GM19397 (cell line): ENCODE data around the gene MSANTD4.
A peak's percentile ranks its signal among the peaks of the same experiment; 100 is the strongest.
"Not testable (repeated sequence)": the region's sequence is repeated elsewhere in the genome, so short reads cannot be mapped to it uniquely, and the experiment has no call there.

Experiments
- ATAC-seq: cut with Tn5 transposase; IDR thresholded peaks from one replicate; pipeline ENCODE4 v1.9.1; 2021; ENCODE audit warnings: mild to moderate bottlenecking, moderate library complexity; ENCODE audit not compliant: unreplicated experiment

The MSANTD4 gene

GRCh38 chr11:106021967-106022794 is at the start of gene MSANTD4:
Gene MSANTD4 (minus strand): TSS chr11:106022240. CDS start chr11:106010917, 11,323 bp downstream.
- peak; percentile 97 for ATAC-seq

GRCh38 chr11:106070606-106071005 is 48.6 kb upstream of the MSANTD4 start:
- no peak for ATAC-seq

DNA sequence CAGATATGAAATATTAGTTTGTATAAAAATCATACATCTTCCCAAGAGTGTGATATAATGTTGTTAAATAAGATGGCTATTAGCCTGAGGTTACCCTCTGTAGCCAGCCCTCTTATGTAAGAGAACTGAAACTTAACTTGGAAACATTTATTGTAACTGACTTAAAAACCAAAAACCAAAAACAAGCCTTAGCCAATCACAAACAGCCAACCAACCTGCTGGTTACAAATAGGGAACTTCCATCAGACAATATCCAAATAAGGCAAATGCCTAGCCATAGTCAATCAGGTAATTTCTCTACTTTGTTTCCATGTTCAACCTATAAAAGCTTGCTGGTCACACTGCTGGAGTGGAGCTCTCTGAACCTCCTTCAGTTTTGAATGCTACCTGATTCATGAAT is 41.0 kb upstream of the MSANTD4 start:
- no peak for ATAC-seq

- ATAC-seq: no peak
Observed at GRCh38 chr11:106061954-106062949, 40.2 kb upstream of the MSANTD4 start.

DNA sequence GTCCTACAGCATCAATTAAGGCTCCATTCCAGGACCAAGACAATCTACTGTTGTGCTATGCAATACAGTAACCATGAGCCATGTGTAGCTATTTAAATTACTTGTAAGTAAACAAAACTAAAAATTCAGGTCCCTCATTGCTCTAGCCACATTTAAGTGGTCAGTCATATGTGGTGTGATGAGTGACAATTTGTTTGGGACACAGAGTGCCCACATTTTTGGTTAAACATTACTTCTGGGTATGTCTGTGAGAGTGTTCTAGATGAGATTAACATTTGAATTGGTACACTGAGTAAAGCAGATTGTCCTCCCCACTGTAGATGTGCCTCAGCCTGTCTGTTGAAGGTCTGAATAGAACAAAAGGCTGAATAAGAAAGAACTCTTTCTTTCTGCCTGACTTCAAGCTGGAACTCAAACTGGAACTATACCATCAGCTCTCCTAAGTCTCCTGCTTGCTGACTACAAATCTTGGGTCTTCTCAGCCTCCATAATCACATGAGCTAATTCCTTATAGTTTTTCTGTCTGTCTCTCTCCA is 39.3 kb upstream of the MSANTD4 start:
- ATAC-seq: no peak

DNA sequence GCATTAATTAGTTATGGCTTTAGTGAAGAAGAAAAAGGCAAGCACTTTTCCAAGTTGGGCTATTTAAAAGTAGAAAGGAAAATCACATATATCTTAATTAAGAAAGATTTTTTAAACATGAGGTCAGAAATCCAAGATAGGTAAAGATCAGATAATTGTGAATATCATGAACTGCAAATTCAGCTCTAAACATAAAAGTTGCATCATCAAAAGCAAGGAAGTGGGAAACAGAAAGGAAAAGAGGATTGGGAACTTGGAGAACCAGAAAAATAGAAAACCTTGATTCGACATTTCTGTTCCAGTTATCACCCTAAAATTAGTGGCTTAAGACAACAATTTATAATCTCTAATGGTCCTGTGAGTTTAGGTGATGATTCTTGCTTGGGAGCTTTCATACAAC is 37.6 kb upstream of the MSANTD4 start:
- no peak for ATAC-seq

GRCh38 chr11:106058377-106058776 is 36.3 kb upstream of the MSANTD4 start:
- not testable (repeated sequence) for ATAC-seq

GRCh38 chr11:106051103-106051502 is 29.1 kb upstream of the MSANTD4 start:
- ATAC-seq: no peak

DNA sequence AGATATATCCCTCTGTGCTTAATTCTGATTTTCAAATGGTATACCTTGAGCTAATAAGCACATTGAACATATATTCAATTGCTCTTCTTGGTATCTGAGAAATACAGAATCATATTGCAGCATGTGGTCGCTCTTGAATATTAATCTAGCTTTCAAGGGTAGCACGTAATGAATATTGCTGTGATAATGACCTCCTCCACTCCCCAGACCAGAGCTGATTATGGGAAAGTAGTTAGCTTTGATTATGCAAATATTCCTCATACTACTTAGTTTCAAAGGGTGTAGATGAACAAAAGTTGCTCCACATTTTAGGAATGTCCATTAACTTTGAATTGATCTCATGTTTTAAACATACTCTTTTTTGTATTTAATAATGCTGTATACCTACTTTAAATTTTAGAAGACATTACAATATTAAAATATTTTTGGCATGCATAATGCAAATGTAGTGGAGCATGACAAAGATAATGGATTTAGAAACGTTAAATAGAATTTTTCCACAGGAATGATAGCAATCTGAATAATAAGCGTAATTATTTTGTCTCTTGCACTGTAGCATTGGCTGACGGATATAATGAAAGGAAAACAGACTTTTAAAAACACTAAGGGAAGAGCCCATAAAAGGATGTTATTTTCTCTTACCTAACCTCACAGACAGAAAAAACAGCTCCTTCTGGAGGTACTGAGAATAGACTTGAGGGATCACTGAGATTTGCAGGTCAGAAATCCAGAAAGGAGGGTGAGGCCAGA is 27.9 kb upstream of the MSANTD4 start:
- ATAC-seq: no peak

- no peak for ATAC-seq
Observed at GRCh38 chr11:106047631-106048030, 25.6 kb upstream of the MSANTD4 start.

DNA sequence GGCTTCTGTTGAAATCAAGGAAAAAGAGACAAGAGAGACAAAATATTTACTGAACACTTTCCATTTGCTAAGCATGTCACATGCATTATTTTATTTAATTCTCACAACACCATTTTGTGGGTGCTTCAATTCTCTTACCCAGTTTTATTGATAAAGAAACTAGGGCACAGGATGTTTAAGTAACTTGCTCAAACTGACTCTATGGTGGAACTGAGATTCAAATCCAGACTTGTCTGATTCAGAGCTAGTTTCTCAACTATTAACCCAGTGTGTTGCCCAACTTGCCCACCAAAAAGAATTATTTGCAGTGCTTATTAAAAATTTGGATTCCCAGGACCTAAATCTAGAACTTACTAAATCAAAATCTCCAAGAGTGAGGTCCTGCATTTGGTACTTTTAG is 21.5 kb upstream of the MSANTD4 start:
- ATAC-seq: no peak

DNA sequence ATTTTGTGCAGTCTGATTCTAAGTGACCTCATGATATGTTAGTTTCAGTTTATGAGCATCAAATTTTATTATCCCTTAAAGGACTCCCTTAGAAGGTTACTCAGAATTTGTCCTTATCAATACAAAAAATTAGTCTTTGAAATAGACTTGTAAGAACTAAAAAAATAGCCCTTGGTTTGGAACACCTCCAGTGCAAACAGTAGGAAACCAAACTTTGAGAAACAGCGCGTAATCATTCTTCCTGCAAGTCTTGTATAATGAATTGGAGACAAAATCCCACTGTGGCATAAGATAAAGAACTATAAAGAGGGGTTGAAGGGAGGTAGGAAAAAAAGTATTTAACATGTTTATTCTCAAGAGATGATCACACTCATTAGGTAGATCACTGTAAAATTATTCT is 10.8 kb upstream of the MSANTD4 start:
- ATAC-seq: no peak

GRCh38 chr11:106031936-106032335 is 9.9 kb upstream of the MSANTD4 start:
- no peak for ATAC-seq

DNA sequence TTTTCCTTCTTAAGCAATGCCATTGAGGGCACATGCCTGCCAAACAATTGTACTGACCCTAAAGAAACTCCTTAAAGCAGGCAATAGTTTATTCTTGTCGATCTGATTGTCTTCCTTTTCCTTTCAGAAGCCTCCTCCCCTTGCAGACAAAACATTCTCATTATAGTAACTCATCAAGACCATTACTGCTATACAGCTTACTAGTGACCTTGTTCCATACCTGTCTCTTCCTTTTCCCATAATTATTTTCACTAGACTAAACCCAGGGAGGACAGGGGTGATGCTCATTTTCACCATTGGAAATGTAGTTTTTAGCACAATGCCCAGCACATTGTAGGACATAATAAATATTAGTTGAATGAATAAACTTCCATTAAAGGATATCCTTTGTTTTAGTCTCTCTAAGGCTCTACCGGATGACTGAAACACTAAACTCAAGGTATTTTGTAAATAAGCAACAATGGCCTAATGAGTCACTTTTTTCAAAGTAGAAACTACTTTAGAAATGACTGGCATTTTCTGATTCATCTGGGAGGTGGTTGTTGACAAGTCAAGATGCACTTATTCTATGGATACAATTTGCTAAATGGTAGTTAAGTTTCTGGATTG is 9.3 kb upstream of the MSANTD4 start:
- ATAC-seq: no peak

DNA sequence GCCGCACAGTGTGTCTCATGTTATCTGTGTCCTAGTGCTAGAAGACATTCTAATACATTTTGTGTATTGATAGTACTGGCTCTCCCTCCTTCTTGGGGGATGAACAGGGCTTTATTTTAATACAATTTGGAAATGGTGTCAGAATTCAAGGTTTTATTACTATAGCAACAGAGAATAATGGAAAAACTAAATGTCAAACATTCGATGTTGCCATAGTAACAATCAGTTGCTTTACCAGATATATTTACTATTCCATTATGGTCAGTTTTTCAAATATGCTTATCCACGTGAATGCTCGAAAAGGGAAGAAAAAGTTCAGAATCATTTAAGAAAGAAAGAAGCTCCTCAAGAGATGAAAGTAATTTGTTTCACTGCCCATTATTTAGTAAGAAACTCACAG is 8.6 kb upstream of the MSANTD4 start:
- no peak for ATAC-seq

DNA sequence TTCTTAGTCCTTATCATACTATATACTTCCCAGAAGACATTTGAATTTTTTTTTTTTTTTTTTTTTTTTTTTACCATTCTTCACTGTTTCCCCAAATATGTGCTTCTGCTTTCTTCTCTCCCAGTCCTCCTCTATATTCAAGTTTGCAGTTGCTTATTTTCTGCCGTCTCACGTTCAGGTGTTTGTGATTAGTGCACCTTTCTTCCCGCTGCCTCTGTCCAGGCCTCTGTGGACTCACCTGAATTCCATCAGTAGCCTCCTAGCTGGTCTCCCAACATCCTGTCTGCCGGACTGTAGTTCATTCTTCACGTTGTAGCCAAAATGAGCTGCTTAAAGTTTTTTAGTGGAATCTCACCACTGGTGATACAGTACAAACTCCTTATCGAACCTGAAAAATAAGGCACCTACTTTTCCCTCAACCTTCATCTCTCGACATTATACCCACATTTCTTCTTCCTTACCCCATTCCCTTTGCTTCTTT is 795 bp upstream of the MSANTD4 start:
- ATAC-seq: no peak

GRCh38 chr11:106021181-106021966 is 666 bp downstream of the MSANTD4 start:
- ATAC-seq: peak; percentile 13

GRCh38 chr11:106017093-106017492 is 4.9 kb downstream of the MSANTD4 start:
- no peak for ATAC-seq

GRCh38 chr11:106015066-106015465 is 7.0 kb downstream of the MSANTD4 start:
- no peak for ATAC-seq
